ENCODE data around the gene SLC38A6. TPM values are rescaled to one million over a fixed set of nuclear protein-coding genes. Genes with fewer than 3 reads are reported as not detected.

The SLC38A6 gene
- total and polyA plus RNA-seq, 10 of the 15 experiments (the other 5 are each of a cell fraction or from before 2014, with no cell fraction given) = 2.0 to 7.0 (median 3.7) TPM

DNA sequence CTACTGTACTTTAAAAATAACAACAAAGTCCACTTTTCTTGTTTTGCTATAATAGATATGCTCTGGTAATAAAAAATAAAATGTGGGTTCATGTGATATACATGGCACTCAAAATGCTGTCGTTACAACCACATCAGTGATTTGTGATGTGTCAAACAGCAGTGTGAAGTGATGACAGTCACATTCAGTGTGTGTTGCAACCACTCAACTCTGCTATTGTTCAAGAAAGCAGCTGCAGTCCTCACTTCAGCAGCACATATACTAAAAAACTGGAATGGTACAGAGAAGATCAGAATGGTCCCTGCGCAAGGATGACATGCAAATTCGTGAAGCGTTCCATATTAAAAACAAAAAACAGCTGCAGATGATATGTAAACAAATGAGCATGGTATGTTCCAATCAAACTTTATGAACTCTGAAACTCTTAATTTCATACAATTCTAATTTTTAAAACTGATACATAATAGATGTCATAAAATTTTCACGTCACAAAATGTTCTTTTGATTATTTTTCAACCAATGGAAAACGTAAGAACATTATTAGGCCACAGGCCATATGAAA is 6.9 kb upstream of the SLC38A6 start:
- H3K36me3 ChIP-seq (ENCODE audit: control insufficient read depth in 2 of 2, insufficient read depth in 2 of 2, low read length in 1 of 2) = peaks cover 0 to 2% of the 10 kb centered on the region in 2 experiments; a peak in 1 of 4 replicates
- no TSS peak for BruUV-seq (replicated peaks)
- H3K27me3 ChIP-seq (replicated peaks in 1 of 2; ENCODE audit: control insufficient read depth in 2 of 2, insufficient read depth in 2 of 2, low read length in 1 of 2) = no peaks in the 10 kb centered on the region
- H3K9ac ChIP-seq (ENCODE audit: control insufficient read depth, insufficient read depth, low read length) = no peak overlapping the region
- in situ Hi-C loops (cut with MboI) (no loop called here), intact Hi-C loops (cut with micrococcal nuclease; ENCODE audit: unreplicated experiment) (no loop called here)
- no peaks in the 10 kb centered on the region for H4K20me1 ChIP-seq (ENCODE audit: control insufficient read depth, insufficient read depth)
- no peak overlapping the region for H3K4me2 ChIP-seq (ENCODE audit: control insufficient read depth, insufficient read depth)
- no peak overlapping the region for H3K4me3 ChIP-seq
- DNase-seq (ENCODE audit: low read depth, low spot score) = no peak
- FAIRE-seq = no peak
- ChIA-PET POLR2A (no interaction called here), SMC1A (ENCODE audit: uncharacterized antibody, unreplicated experiment) (no interaction called here), RAD21 (ENCODE audit: unreplicated experiment) (no interaction called here), CTCF (interaction anchor here (1.4 kb wide), 1 partner anchor 51 kb away, joined by 4 read pairs; no protein-coding TSS in a partner anchor)
- no peak for ATAC-seq
- H3K9me3 ChIP-seq (replicated peaks; ENCODE audit: control insufficient read depth, insufficient read depth, low read length) = no peaks in the 10 kb centered on the region
- peaks cover 1% of the 10 kb centered on the region for H3K79me2 ChIP-seq (ENCODE audit: control insufficient read depth, insufficient read depth, low read length)
- no peak overlapping the region for H3K27ac ChIP-seq (ENCODE audit: control insufficient read depth, insufficient read depth)
- TF ChIP-seq, protein P1, sequence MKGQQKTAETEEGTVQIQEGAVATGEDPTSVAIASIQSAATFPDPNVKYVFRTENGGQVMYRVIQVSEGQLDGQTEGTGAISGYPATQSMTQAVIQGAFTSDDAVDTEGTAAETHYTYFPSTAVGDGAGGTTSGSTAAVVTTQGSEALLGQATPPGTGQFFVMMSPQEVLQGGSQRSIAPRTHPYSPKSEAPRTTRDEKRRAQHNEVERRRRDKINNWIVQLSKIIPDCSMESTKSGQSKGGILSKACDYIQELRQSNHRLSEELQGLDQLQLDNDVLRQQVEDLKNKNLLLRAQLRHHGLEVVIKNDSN (IDR thresholded peaks at IDR 0.05; ENCODE audit: borderline replicate concordance, extremely low read length, insufficient read depth, low read depth, low read length) = no peak
- TF ChIP-seq POLR2AphosphoS2 (IDR thresholded peaks at IDR 0.05; ENCODE audit: low read depth, low read length) (no peak), ZZZ3 (IDR thresholded peaks at IDR 0.05; ENCODE audit: control insufficient read depth, insufficient read length, low read depth) (no peak), MYC (IDR thresholded peaks at IDR 0.05; ENCODE audit: insufficient read depth, insufficient read length, insufficient replicate concordance, low read length, severe bottlenecking) (no peak), FOS (IDR thresholded peaks at IDR 0.05; ENCODE audit: borderline replicate concordance, extremely low read depth, insufficient read length) (no peak), CEBPZ (IDR thresholded peaks at IDR 0.05; ENCODE audit: low read depth, low read length) (no peak), MXI1 (IDR thresholded peaks at IDR 0.05; ENCODE audit: low read depth, low read length) (no peak), ZNF384 (IDR thresholded peaks at IDR 0.05; ENCODE audit: borderline replicate concordance, low read depth, low read length) (no peak), RCOR1 (conservative IDR thresholded peaks at IDR 0.05; ENCODE audit: low read depth, low read length) (no peak), IRF5 (IDR thresholded peaks at IDR 0.05; ENCODE audit: borderline replicate concordance) (no peak), TARDBP (IDR thresholded peaks at IDR 0.05; ENCODE audit: borderline replicate concordance) (no peak), KLF5 (IDR thresholded peaks at IDR 0.05; ENCODE audit: partially characterized antibody) (no peak)
- no peak overlapping the region for H2AFZ ChIP-seq (ENCODE audit: control insufficient read depth, low read depth, low read length)
- no peaks in the 10 kb centered on the region for H3K4me1 ChIP-seq (ENCODE audit: control insufficient read depth, insufficient read depth, low read length)
- WGBS (ENCODE audit: insufficient coverage, insufficient replicate concordance, low lambda C conversion rate, missing lambda C conversion rate) = 95% methylated on average over 6 of the region's 6 CpGs
